Measurements from ENCODE around the gene ZNHIT1.

GRCh38 chr7:101251871-101252659, 34.1 kb downstream of the ZNHIT1 start:
- no peak for TF ChIP-seq CTCF (IDR thresholded peaks at IDR 0.05; ENCODE audit: insufficient read depth, low read length)
- TF ChIP-seq REST (IDR thresholded peaks at IDR 0.05; ENCODE audit: insufficient replicate concordance, low read depth), result peak; percentile 57
- TF ChIP-seq SPI1 (IDR thresholded peaks at IDR 0.05; ENCODE audit: borderline replicate concordance, low read depth), result peak; percentile 58; the same call in 1 of the 2 replicates
- TF ChIP-seq POLR2AphosphoS5 (IDR thresholded peaks at IDR 0.05; ENCODE audit: low read depth), result peak; percentile 71
- TF ChIP-seq GABPA (IDR thresholded peaks at IDR 0.05; ENCODE audit: low read depth), result peak; percentile 75
